A673 (cell line): ENCODE data around the gene LRRC74A. TPM values are rescaled to one million over a fixed set of nuclear protein-coding genes. Genes with fewer than 3 reads are reported as not detected.
A peak's percentile ranks its signal among the peaks of the same experiment; 100 is the strongest.

Source experiments
- BruUV-seq: library from RNA; stranded (reverse); fragments of 400-500 nt; replicated peaks from 2 replicates; lab custom pipeline; 2021; lab: Mats Ljungman, UMichigan
- CTCF ChIA-PET: fragments of 300-600 bp; sonication (Branson Sonifier 250); formaldehyde crosslinking; loops from one replicate; lab custom pipeline; 2022; ENCODE audit warnings: antibody characterized with exemption; lab: Charles Lee
- POLR2A ChIA-PET: fragments of 300-600 bp; sonication (Branson Sonifier 250); formaldehyde crosslinking; loops from one replicate; lab custom pipeline; 2022; ENCODE audit warnings: antibody characterized with exemption; ENCODE audit not compliant: low non-redundant PET; lab: Charles Lee
- DNase-seq: peaks from one replicate; pipeline ENCODE4 v3.0.0-alpha.2; 2015; ENCODE audit warnings: low spot score
- H3K27ac ChIP-seq: fragments of 200-600 bp; sonication (generic); 2 replicates; pipeline ENCODE4 v1.5.1; 2016; ENCODE audit warnings: mixed run types, low read depth, mild to moderate bottlenecking, mixed read lengths, antibody characterized with exemption, low read length; ENCODE audit not compliant: poor library complexity, severe bottlenecking
- H3K27me3 ChIP-seq: fragments of 200-600 bp; sonication (generic); replicated peaks from 2 replicates; pipeline ENCODE4 v1.6.1; 2017; ENCODE audit warnings: mixed run types, low read depth, mild to moderate bottlenecking, mixed read lengths, antibody characterized with exemption, low read length; ENCODE audit not compliant: insufficient read depth, poor library complexity
- H3K36me3 ChIP-seq: fragments of 200-600 bp; sonication (generic); 2 replicates; pipeline ENCODE4 v1.6.1; 2016; ENCODE audit warnings: mixed run types, mild to moderate bottlenecking, mixed read lengths, antibody characterized with exemption, low read length; ENCODE audit not compliant: insufficient read depth, poor library complexity, severe bottlenecking
- H3K4me1 ChIP-seq: fragments of 200-600 bp; sonication (generic); 2 replicates; pipeline ENCODE4 v1.6.1; 2017; ENCODE audit warnings: mixed run types, mild to moderate bottlenecking, mixed read lengths, antibody characterized with exemption, low read length; ENCODE audit not compliant: insufficient read depth, poor library complexity, severe bottlenecking
- H3K4me3 ChIP-seq: fragments of 200-600 bp; sonication (generic); 2 replicates; pipeline ENCODE4 v1.5.1; 2016; ENCODE audit warnings: low read depth, mixed run types, mild to moderate bottlenecking, mixed read lengths, low read length; ENCODE audit not compliant: poor library complexity, severe bottlenecking
- H3K9me3 ChIP-seq: fragments of 200-600 bp; sonication (generic); 2 replicates; pipeline ENCODE4 v1.6.1; 2016; ENCODE audit warnings: mixed run types, low read depth, mild to moderate bottlenecking, mixed read lengths, antibody characterized with exemption, low read length; ENCODE audit not compliant: poor library complexity, severe bottlenecking
- CTCF ChIP-seq: fragments of 300-800, 200-600 bp; sonication (generic); conservative IDR thresholded peaks from 2 replicates; pipeline ENCODE4 v1.5.1; 2017; ENCODE audit warnings: low read depth, mild to moderate bottlenecking, antibody characterized with exemption, low read length, moderate library complexity, mixed read lengths
- EZH2 ChIP-seq: fragments of 200-600 bp; sonication (generic); IDR thresholded peaks from 2 replicates; pipeline ENCODE4 v1.6.1; 2017; ENCODE audit warnings: borderline replicate concordance, low read depth, mild to moderate bottlenecking, mixed read lengths, antibody characterized with exemption, low read length; ENCODE audit not compliant: poor library complexity, severe bottlenecking
- intact Hi-C: fragments of 100-400 bp; cut with micrococcal nuclease; formaldehyde crosslinking; loops from one replicate; pipeline ENCODE4 v1.10.0; 2022; ENCODE audit not compliant: unreplicated experiment
- total RNA-seq: library from RNA; stranded (reverse); gene quantifications from 2 replicates; pipeline ENCODE4 v1.2.3, GENCODE V29; 2021

LRRC74A gene
- total RNA-seq, 1 experiment from 2014 or later = not detected

DNA sequence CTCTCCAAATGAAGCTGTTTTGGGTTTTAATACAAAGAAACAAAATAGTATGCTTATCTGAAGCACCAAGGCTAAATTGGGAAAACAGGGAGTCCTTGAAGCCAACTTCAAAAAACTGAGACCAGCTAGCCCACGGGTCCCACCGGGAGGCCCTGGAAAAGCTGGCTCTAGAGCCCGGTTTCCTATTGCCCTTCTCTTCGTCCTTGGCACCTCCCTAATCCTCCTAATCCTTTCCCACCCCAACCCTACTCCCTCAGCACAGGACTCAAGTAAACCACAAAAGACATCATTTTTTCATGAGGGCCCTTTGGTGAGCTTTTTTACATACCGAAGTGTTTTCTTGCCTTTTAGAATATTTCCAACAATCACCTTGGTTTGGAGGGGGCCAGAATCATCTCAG lies 11.3 kb downstream of the LRRC74A start:
- H3K36me3 ChIP-seq = no peaks in the 10 kb centered on the region
- no peaks in the 10 kb centered on the region for H3K9me3 ChIP-seq
- H3K4me3 ChIP-seq = no peak overlapping the region
- DNase-seq = no peak
- no peak overlapping the region for H3K27ac ChIP-seq
- no TSS peak for BruUV-seq
- POLR2A ChIA-PET = no interaction called here
- intact Hi-C loops = no loop called here
- peaks cover 12% of the 10 kb centered on the region for H3K27me3 ChIP-seq
- CTCF ChIA-PET = no interaction called here
- H3K4me1 ChIP-seq = no peaks in the 10 kb centered on the region
- TF ChIP-seq CTCF (no peak), EZH2 (no peak)

DNA sequence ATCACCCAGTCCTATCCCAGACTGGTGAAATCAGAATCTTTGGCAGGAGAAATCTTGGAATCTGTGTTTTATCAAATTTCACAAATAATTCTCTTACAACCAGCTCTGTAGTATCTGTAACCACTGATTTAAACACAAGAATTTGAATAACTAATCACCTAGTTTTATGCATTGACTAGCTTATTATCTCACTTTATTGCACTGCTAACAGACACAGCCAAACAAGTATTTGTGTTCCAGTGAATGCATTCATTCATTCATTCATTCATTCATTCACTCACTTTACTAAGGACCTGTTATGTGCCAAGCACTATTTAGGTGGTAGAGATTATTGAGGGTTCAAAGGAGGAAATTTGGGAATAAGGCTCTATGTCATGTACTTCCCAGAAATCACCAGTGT lies 16.2 kb downstream of the LRRC74A start:
- ChIA-PET POLR2A (no interaction called here), CTCF (no interaction called here)
- H3K27me3 ChIP-seq = peaks cover 12% of the 10 kb centered on the region
- no peaks in the 10 kb centered on the region for H3K36me3 ChIP-seq
- no peak for TF ChIP-seq EZH2
- TF ChIP-seq CTCF = no peak
- H3K4me1 ChIP-seq = no peaks in the 10 kb centered on the region
- no peaks in the 10 kb centered on the region for H3K9me3 ChIP-seq
- intact Hi-C loops = no loop called here
- no TSS peak for BruUV-seq
- no peak for DNase-seq
- no peak overlapping the region for H3K4me3 ChIP-seq
- no peak overlapping the region for H3K27ac ChIP-seq

GRCh38 chr14:76844223-76844622 lies 18.0 kb downstream of the LRRC74A start:
- peak; percentile 58 for DNase-seq
- Histone ChIP-seq H3K9me3 (no peaks in the 10 kb centered on the region), H3K4me1 (no peaks in the 10 kb centered on the region), H3K27me3 (peaks cover 8% of the 10 kb centered on the region), H3K4me3 (no peak overlapping the region), H3K36me3 (no peaks in the 10 kb centered on the region), H3K27ac (no peak overlapping the region)
- BruUV-seq = no TSS peak
- ChIA-PET CTCF (interaction anchor here (0.6 kb wide), 1 partner anchor 27 kb away, joined by 3 read pairs; no protein-coding TSS in a partner anchor), POLR2A (no interaction called here)
- TF ChIP-seq EZH2 (no peak), CTCF (no peak)
- intact Hi-C loops = no loop called here
